ENCODE measurements around the gene B2M. TPM values are rescaled to one million over a fixed set of nuclear protein-coding genes. Genes with fewer than 3 reads are reported as not detected.

The B2M gene
- total and polyA plus RNA-seq, 10 of the 15 experiments (the other 5 are each of a cell fraction or from before 2014, with no cell fraction given), result 2,901 to 22,794 (median 8,374) TPM

DNA sequence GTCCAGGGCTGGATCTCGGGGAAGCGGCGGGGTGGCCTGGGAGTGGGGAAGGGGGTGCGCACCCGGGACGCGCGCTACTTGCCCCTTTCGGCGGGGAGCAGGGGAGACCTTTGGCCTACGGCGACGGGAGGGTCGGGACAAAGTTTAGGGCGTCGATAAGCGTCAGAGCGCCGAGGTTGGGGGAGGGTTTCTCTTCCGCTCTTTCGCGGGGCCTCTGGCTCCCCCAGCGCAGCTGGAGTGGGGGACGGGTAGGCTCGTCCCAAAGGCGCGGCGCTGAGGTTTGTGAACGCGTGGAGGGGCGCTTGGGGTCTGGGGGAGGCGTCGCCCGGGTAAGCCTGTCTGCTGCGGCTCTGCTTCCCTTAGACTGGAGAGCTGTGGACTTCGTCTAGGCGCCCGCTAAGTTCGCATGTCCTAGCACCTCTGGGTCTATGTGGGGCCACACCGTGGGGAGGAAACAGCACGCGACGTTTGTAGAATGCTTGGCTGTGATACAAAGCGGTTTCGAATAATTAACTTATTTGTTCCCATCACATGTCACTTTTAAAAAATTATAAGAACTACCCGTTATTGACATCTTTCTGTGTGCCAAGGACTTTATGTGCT is 527 bp downstream of the B2M start:
- Histone ChIP-seq H3K36me3 (ENCODE audit: control insufficient read depth in 2 of 2, insufficient read depth in 2 of 2, low read length in 1 of 2) (peaks cover 15 to 34% of the 10 kb centered on the region in 2 experiments), H3K9me3 (replicated peaks; ENCODE audit: control insufficient read depth, insufficient read depth, low read length) (no peaks in the 10 kb centered on the region), H4K20me1 (ENCODE audit: control insufficient read depth, insufficient read depth) (peaks cover 28% of the 10 kb centered on the region), H2AFZ (ENCODE audit: control insufficient read depth, low read depth, low read length) (no peak overlapping the region), H3K4me1 (ENCODE audit: control insufficient read depth, insufficient read depth, low read length) (peaks cover 20% of the 10 kb centered on the region), H3K27ac (ENCODE audit: control insufficient read depth, insufficient read depth) (peak overlapping the region; percentile 99), H3K79me2 (ENCODE audit: control insufficient read depth, insufficient read depth, low read length) (peaks cover 82% of the 10 kb centered on the region), H3K4me2 (ENCODE audit: control insufficient read depth, insufficient read depth) (peak overlapping the region; percentile 4; the same call in 1 of the 2 replicates), H3K27me3 (replicated peaks in 1 of 2; ENCODE audit: control insufficient read depth in 2 of 2, insufficient read depth in 2 of 2, low read length in 1 of 2) (no peaks in the 10 kb centered on the region), H3K4me3 (peak overlapping the region; percentile 99), H3K9ac (ENCODE audit: control insufficient read depth, insufficient read depth, low read length) (peak overlapping the region; percentile 100)
- FAIRE-seq (no peak), DNase-seq (ENCODE audit: low read depth, low spot score) (no peak), ATAC-seq (peak; percentile 47)
- BruUV-seq (replicated peaks), result no TSS peak
- intact Hi-C loops (cut with micrococcal nuclease; ENCODE audit: unreplicated experiment) (loop anchor here (1.0 kb wide), 2 partner anchors 14 to 49 kb away; partner anchors contain the start of gene SPG11), in situ Hi-C loops (cut with MboI) (loop anchor here (5.0 kb wide), 1 partner anchor 45 kb away; no protein-coding TSS in a partner anchor)
- ChIA-PET CTCF (interaction anchor here (1.4 to 14.3 kb wide), 7 partner anchors 10 to 133 kb away, joined by 6 to 278 read pairs (median 37); partner anchors contain the start of genes SPG11 and TRIM69), SMC1A (ENCODE audit: uncharacterized antibody, unreplicated experiment) (interaction anchor here (0.9 to 19.0 kb wide), 10 partner anchors 10 to 134 kb away, joined by 3 to 637 read pairs (median 19); partner anchors contain the start of genes SPG11 and TRIM69), RAD21 (ENCODE audit: unreplicated experiment) (interaction anchor here (1.1 to 18.4 kb wide), 7 partner anchors 16 to 132 kb away, joined by 3 to 653 read pairs (median 6); partner anchors contain the start of genes SPG11 and TRIM69), POLR2A (interaction anchor here (1.2 to 24.8 kb wide), 7 partner anchors 10 to 175 kb away, joined by 3 to 718 read pairs (median 16); partner anchors contain the start of genes EIF3J, SPG11 and TRIM69)
- WGBS (ENCODE audit: insufficient coverage, insufficient replicate concordance, low lambda C conversion rate, missing lambda C conversion rate), result 2% methylated on average over 46 of the region's 46 CpGs
- TF ChIP-seq FOXM1 (IDR thresholded peaks at IDR 0.05; ENCODE audit: low read depth, low read length) (no peak), NR2C1 (IDR thresholded peaks at IDR 0.05) (no peak), POU2F2 (IDR thresholded peaks at IDR 0.05; ENCODE audit: borderline replicate concordance, low read depth, low read length) (peak; percentile 78; the same call in 2 of the 3 replicates), NBN (IDR thresholded peaks at IDR 0.05) (no peak), TCF7 (IDR thresholded peaks at IDR 0.05; ENCODE audit: borderline replicate concordance) (no peak), SREBF1 (IDR thresholded peaks at IDR 0.05; ENCODE audit: low read length) (no peak), HDAC6 (IDR thresholded peaks at IDR 0.05; ENCODE audit: unreplicated experiment) (peak; percentile 18), REST (IDR thresholded peaks at IDR 0.05; ENCODE audit: low read depth, low read length) (no peak), GATAD2B (conservative IDR thresholded peaks at IDR 0.05; ENCODE audit: low read depth) (0 out of 2 replicates have a peak, but pooled peaks have one; percentile 10), MTA3 (IDR thresholded peaks at IDR 0.05; ENCODE audit: borderline replicate concordance, low read length) (peak; percentile 56; the same call in 1 of the 2 replicates), NR2F1 (conservative IDR thresholded peaks at IDR 0.05) (0 out of 2 replicates have a peak, but pooled peaks have one; percentile 38), IKZF1 (conservative IDR thresholded peaks at IDR 0.05) (0 out of 2 replicates have a peak, but pooled peaks have one; percentile 10), ZNF207 (IDR thresholded peaks at IDR 0.05; ENCODE audit: borderline replicate concordance) (no peak), TCF3 (IDR thresholded peaks at IDR 0.05; ENCODE audit: borderline replicate concordance, insufficient read depth, low read depth, low read length) (peak; percentile 60; the same call in 1 of the 2 replicates), POLR2AphosphoS5 (IDR thresholded peaks at IDR 0.05; ENCODE audit: low read length) (peak; percentile 89)
- TF ChIP-seq, protein P1, sequence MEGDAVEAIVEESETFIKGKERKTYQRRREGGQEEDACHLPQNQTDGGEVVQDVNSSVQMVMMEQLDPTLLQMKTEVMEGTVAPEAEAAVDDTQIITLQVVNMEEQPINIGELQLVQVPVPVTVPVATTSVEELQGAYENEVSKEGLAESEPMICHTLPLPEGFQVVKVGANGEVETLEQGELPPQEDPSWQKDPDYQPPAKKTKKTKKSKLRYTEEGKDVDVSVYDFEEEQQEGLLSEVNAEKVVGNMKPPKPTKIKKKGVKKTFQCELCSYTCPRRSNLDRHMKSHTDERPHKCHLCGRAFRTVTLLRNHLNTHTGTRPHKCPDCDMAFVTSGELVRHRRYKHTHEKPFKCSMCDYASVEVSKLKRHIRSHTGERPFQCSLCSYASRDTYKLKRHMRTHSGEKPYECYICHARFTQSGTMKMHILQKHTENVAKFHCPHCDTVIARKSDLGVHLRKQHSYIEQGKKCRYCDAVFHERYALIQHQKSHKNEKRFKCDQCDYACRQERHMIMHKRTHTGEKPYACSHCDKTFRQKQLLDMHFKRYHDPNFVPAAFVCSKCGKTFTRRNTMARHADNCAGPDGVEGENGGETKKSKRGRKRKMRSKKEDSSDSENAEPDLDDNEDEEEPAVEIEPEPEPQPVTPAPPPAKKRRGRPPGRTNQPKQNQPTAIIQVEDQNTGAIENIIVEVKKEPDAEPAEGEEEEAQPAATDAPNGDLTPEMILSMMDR (IDR thresholded peaks at IDR 0.05 in 2 of 3, conservative IDR thresholded peaks at IDR 0.05 in 1 of 3; ENCODE audit: control insufficient read depth in 2 of 3, extremely low read depth in 1 of 3, insufficient read depth in 1 of 3, low read depth in 3 of 3, low read length in 3 of 3), result no peak
- TF ChIP-seq, protein P2, sequence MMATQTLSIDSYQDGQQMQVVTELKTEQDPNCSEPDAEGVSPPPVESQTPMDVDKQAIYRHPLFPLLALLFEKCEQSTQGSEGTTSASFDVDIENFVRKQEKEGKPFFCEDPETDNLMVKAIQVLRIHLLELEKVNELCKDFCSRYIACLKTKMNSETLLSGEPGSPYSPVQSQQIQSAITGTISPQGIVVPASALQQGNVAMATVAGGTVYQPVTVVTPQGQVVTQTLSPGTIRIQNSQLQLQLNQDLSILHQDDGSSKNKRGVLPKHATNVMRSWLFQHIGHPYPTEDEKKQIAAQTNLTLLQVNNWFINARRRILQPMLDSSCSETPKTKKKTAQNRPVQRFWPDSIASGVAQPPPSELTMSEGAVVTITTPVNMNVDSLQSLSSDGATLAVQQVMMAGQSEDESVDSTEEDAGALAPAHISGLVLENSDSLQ (IDR thresholded peaks at IDR 0.05), result no peak
